ENCODE results near the gene PITPNM3.

The PITPNM3 gene

DNA sequence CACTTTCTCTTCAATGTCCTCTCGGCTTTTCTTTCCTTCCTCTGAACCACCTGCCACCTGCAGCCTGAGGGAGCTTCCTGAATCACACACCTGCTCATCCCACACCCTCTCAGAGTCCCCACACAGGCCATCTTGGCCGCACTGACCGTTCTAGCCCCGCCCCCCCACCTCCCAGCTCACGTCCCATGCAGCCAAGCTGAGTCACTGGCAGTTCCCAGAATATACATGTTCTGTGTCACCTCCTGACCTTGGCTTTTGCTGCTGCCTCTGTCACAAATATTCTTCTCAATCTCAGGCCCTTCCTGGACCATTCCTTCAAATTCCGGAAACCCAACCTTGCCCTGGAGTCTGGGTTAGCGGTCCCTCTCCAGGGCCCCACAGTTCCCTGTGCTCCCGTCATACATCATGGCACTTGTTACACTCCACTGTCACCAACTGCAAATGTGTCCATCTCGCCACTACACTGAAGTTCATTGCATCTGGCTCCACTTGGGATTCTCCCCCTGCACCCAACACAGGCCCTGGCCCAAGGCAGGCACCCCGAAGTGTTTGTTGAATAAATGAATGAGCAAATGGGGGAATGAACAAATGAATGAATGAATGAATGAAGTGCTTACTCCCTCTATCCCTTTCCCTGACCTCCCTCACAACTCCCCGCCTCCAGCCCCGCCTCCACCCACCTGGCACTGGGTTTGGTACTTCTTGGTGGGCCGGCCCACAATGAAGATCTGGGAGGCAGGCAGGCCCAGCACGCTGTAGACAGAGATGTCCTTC, 99.3 kb downstream of the PITPNM3 start:
- TF ChIP-seq, protein P1, sequence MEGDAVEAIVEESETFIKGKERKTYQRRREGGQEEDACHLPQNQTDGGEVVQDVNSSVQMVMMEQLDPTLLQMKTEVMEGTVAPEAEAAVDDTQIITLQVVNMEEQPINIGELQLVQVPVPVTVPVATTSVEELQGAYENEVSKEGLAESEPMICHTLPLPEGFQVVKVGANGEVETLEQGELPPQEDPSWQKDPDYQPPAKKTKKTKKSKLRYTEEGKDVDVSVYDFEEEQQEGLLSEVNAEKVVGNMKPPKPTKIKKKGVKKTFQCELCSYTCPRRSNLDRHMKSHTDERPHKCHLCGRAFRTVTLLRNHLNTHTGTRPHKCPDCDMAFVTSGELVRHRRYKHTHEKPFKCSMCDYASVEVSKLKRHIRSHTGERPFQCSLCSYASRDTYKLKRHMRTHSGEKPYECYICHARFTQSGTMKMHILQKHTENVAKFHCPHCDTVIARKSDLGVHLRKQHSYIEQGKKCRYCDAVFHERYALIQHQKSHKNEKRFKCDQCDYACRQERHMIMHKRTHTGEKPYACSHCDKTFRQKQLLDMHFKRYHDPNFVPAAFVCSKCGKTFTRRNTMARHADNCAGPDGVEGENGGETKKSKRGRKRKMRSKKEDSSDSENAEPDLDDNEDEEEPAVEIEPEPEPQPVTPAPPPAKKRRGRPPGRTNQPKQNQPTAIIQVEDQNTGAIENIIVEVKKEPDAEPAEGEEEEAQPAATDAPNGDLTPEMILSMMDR (conservative IDR thresholded peaks at IDR 0.05; ENCODE audit: low read depth, low read length): no peak
- H3K4me3 ChIP-seq (ENCODE audit: low read length): no peak overlapping the region
- no peak for DNase-seq (ENCODE audit: low read depth)

DNA sequence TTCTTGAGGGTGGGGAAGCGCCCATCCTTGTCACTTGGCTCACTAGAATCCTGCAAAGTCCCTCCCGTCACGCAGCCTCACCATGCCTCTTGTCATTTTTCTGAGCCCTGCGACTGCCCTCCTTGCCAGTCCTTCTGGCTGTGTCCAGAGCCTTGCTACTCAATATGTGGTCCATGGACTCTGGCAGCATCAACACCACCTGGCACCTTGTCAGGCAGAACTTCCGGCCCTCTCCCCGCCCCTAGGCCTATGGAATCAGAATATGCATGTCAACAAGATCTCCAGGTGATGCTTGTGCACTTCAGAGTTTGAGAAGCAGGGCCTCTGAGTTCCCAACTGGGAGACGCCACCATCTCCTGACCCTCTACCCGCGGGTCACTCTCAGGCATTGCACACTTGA, 100.0 kb downstream of the PITPNM3 start:
- no peak overlapping the region for H3K4me3 ChIP-seq (ENCODE audit: low read length)
- DNase-seq (ENCODE audit: low read depth): no peak
- TF ChIP-seq, protein P1 (conservative IDR thresholded peaks at IDR 0.05; ENCODE audit: low read depth, low read length): no peak

DNA sequence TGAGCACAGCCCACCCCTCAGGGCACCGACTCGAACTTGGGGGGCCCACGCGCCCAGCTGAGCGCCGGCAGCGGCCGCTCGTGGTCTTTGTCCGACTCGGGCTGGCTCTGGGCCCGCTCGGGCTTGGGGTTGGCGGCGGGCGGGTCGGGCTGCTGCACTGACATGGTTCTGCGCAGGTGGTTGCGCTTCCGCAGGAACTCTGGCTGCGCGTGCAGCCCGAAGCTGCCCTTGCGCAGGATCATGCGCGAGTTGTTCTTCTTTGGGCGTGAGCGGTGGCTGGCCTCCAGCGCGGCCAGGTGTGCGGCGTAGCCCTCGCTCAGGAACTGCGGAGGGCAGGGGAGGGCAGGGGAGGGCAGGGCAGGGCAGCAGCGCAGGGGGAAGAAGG, 101.0 kb downstream of the PITPNM3 start:
- TF ChIP-seq, protein P1 (conservative IDR thresholded peaks at IDR 0.05; ENCODE audit: low read depth, low read length): no peak
- peak overlapping the region; percentile 22 for H3K4me3 ChIP-seq (ENCODE audit: low read length)
- DNase-seq (ENCODE audit: low read depth): no peak

DNA sequence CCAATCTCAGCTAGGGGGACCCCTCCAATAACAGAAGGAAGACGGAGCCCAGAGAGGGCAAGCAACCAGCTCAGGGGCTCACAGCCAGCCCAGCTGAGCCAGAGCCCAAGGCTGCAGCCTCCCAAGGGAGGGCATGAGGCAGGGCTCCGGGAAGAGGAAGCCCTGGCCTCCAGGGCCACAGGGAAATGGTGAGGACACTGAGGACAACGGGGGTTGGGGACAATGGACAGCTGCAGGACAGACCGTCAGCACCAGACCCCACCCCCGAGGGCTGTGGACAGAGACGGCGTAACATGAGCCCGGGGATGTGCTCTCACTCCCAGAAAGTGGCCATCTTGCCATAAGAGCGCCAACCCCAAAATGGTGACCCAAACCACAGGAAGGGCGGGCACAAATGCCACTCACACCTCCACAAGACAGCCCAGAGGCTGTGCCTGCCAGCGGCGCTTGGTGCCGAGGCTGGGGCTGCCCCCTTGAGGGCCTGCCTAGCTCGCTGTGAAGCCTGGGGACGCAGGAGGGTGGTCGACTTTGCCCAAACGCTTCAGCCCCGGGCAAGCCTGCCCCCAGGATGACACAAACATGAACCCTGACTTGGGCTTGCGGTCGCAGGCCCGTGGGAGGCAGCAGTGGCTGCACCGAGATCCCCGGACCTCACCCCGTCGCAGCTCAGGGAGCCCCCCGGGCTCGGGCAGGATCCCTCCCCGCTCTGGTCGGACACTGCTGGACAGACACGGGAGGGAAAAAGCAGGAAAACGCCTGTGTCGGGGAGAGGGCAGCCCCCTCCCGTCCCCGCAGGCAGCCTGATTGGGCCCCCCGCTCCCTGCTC, 101.6 kb downstream of the PITPNM3 start:
- H3K4me3 ChIP-seq (ENCODE audit: low read length): peak overlapping the region; percentile 22
- DNase-seq (ENCODE audit: low read depth): no peak
- TF ChIP-seq, protein P1 (conservative IDR thresholded peaks at IDR 0.05; ENCODE audit: low read depth, low read length): no peak

DNA sequence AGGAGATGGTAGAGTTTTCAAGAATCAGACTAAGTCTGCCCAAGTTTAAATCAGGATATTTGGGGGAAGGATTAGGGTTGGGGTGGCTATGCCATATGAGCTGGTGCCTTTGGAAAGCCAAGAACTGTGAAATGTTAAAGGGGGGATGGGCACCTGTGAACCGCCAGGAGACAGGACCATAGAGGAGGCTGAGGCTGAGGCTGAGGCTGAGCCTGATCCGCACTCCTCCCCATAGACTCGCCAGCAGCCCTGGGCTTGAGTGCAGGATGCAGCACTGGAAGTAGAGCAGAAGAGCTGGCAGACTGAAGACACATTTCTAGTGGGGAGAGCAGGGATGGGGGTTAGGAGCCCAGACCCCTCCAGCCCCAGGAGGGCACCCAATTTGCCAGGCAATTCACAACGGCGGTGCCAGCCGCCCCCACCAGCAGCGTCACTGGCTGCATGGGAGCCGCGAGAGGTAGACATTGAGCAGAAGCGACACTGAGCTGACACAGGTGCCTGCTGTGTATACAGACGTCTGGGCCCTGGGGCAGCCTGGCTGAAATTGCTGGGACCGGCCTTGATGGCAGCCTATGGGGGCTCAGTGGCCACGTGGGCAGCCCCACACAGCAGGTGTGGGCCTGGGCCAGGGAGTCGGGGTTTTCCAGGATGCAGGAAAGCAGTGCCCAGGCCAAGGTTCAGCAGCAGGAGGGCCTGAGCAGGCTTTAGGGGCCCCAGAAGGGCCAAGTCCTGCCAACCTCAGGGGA, 102.9 kb downstream of the PITPNM3 start:
- TF ChIP-seq, protein P1 (conservative IDR thresholded peaks at IDR 0.05; ENCODE audit: low read depth, low read length): no peak
- H3K4me3 ChIP-seq (ENCODE audit: low read length): no peak overlapping the region
- DNase-seq (ENCODE audit: low read depth): no peak

DNA sequence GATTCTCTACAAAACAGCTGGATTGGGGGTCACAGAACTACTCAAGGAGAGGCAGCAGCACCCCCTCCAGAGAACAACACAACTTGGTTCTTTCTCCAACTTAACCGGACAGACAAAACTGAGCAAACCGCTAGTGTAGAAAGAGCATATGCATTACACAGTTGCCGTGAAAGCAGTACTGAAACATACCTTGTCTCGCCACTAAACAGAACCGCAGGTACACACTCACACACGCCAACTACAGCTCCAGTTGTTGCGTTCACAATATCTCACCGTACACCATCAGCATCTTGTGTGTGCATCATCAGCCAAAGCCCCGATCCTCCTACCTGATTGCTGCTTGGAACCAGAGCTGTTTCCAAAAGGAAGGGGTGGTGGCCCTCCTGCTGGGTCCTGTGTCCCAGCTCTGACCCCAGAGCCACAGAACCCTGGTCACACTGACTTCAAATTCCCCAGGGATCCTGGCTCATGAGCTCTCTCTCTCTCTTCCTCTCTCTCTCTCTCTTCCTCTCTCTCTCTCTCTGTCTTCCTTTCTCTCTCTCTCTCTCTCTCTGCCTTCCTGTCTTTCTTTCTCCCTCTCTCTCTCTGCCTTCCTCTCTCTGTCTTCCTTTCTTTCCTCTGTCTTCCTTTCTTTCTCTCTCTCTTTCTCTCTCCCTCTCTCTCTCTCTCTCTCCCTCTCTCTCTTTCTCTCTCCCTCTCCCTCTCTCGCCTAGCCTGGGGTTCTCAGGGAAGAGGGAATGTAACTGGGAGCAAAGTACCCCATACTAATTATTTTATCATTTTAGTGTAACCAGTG, 103.7 kb downstream of the PITPNM3 start:
- no peak overlapping the region for H3K4me3 ChIP-seq (ENCODE audit: low read length)
- no peak for DNase-seq (ENCODE audit: low read depth)
- TF ChIP-seq, protein P1 (conservative IDR thresholded peaks at IDR 0.05; ENCODE audit: low read depth, low read length): no peak

Data from retinal pigment epithelial cell (primary cell).